ENCODE results near the gene SMOC2.

The SMOC2 gene

GRCh38 chr6:168415098-168415992 is 25.6 kb upstream of the SMOC2 start:
- no peak for DNase-seq (ENCODE audit: low spot score)

- no peak for DNase-seq (ENCODE audit: low spot score)
Measured at GRCh38 chr6:168415993-168416530, 24.9 kb upstream of the SMOC2 start.

GRCh38 chr6:168416531-168416930 is 24.5 kb upstream of the SMOC2 start:
- no peak for DNase-seq (ENCODE audit: low spot score)

GRCh38 chr6:168417191-168417590 is 23.8 kb upstream of the SMOC2 start:
- no peak for DNase-seq (ENCODE audit: low spot score)

GRCh38 chr6:168417679-168418557 is 23.1 kb upstream of the SMOC2 start:
- DNase-seq (ENCODE audit: low spot score) = no peak

- DNase-seq (ENCODE audit: low spot score) = no peak
Measured at GRCh38 chr6:168418711-168419121, 22.3 kb upstream of the SMOC2 start.

GRCh38 chr6:168419569-168419968 is 21.4 kb upstream of the SMOC2 start:
- DNase-seq (ENCODE audit: low spot score) = no peak

- no peak for DNase-seq (ENCODE audit: low spot score)
Measured at GRCh38 chr6:168420084-168420483, 20.9 kb upstream of the SMOC2 start.

GRCh38 chr6:168420706-168421105 is 20.3 kb upstream of the SMOC2 start:
- DNase-seq (ENCODE audit: low spot score) = no peak

GRCh38 chr6:168427184-168427583 is 13.8 kb upstream of the SMOC2 start:
- DNase-seq (ENCODE audit: low spot score) = no peak

- no peak for DNase-seq (ENCODE audit: low spot score)
Measured at GRCh38 chr6:168428052-168428826, 12.7 kb upstream of the SMOC2 start.

- DNase-seq (ENCODE audit: low spot score) = no peak
Measured at GRCh38 chr6:168428863-168429262, 12.1 kb upstream of the SMOC2 start.

- DNase-seq (ENCODE audit: low spot score) = no peak
Measured at GRCh38 chr6:168432196-168432595, 8.8 kb upstream of the SMOC2 start.

GRCh38 chr6:168433898-168434297 is 7.1 kb upstream of the SMOC2 start:
- no peak for DNase-seq (ENCODE audit: low spot score)

GRCh38 chr6:168434505-168434904 is 6.5 kb upstream of the SMOC2 start:
- no peak for DNase-seq (ENCODE audit: low spot score)

- no peak for DNase-seq (ENCODE audit: low spot score)
Measured at GRCh38 chr6:168437751-168438150, 3.2 kb upstream of the SMOC2 start.

- no peak for DNase-seq (ENCODE audit: low spot score)
Measured at GRCh38 chr6:168438783-168439520, 2.0 kb upstream of the SMOC2 start.

GRCh38 chr6:168439794-168440450 is 1.1 kb upstream of the SMOC2 start:
- no peak for DNase-seq (ENCODE audit: low spot score)

- no peak for DNase-seq (ENCODE audit: low spot score)
Measured at GRCh38 chr6:168441434-168442391, 729 bp downstream of the SMOC2 start.
